GM10847 (cell line): ENCODE measurements around the gene FAM76A.

Source experiments
- POLR2A ChIP-seq: IDR thresholded peaks from 2 replicates; pipeline ENCODE4 v1.6.1; 2011; ENCODE audit not compliant: insufficient read length; ENCODE audit errors: extremely low read depth

Gene FAM76A

DNA sequence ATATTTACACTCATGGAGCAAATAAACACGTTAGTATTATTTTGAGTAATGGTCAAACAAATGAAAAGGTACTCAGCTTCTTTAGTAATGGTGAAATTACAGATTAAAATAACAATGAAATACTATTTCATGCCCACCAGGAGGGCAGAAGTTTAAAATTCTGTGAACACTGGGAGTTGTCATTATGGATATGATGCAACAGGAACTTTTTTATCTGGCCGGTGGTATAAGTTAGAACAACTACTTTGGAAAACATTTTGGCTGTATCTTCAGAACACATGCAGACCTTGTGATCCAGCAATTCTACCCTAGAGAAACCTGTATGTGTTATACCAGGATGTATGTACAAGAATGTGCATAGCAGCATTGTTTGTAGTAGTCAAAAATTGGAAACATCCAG lies 81.6 kb downstream of the FAM76A start:
- TF ChIP-seq POLR2A: no peak

DNA sequence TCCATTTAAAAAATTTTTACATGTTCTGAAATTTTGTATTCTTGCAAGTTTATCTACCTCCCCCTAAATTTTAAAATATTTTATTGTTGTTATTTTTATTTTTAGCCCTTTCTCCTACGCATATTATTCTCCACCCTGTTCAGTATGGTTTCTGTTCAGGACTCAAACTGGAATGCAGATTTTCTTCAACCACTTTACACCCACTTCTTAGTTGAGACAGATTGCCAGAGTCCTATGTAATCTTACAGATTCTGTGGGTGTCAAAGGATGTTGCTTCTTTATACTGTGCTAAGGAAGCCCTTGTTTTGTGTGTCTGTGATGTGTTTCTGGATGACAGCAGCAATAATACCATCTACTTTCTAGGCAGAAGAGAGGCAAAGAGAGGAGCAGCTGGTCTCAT lies 84.1 kb downstream of the FAM76A start:
- no peak for TF ChIP-seq POLR2A

DNA sequence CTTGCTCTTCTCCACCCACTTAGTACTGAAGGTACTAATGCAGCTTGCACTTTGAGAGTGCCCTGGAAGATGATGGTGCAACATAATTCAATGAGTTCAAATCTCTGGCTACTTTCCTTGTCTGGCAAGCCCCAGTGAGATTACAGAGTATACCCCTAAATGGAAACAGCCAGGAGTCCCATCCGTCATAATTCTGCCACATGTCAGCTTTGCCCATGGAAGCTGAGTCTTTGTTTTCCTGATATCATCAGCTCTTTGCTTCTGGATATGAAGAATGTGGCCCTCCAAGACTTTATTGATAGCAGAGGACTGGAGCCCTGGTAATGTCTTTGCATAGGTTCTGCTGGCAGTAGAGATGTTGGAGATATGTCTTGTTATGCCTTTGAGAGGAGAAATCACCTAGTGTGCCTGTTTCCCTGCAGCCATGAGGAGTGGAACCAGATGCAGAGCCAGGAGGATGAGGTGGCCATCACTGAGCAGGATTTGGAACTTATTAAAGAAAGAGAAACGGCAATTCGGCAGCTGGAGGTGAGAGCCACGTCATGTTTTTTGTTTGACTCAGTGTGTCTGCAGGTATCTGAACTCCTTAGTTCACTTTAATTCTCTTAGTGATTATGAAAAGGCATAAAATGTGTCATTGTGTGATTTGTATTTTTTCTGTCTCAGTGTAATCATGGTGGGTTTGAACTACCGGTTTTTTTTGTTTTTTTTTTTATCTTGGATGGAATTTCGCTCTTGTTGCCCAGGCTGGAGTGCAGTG lies 86.2 kb downstream of the FAM76A start:
- no peak for TF ChIP-seq POLR2A
